Measurements from ENCODE around the gene ITPR3. TPM values are rescaled to one million over a fixed set of nuclear protein-coding genes. Genes with fewer than 3 reads are reported as not detected.

ITPR3 gene
- total and polyA plus RNA-seq, 2 of the 13 experiments (the other 11 are each of a cell fraction or from before 2014, with no cell fraction given), result 3.8 to 21.4 TPM

GRCh38 chr6:33585403-33586107, 35.6 kb upstream of the ITPR3 start (continued):
- TF ChIP-seq CSRNP1 (CRISPR knock-in tag; IDR thresholded peaks at IDR 0.05) (no peak), E2F1 (CRISPR knock-in tag; IDR thresholded peaks at IDR 0.05) (no peak), ZNF3 (CRISPR knock-in tag; IDR thresholded peaks at IDR 0.05) (peak; percentile 43; the same call in 1 of the 2 replicates), FOXC1 (CRISPR knock-in tag; IDR thresholded peaks at IDR 0.05; ENCODE audit: borderline replicate concordance) (peak; percentile 48; the same call in 1 of the 2 replicates), ARNT (IDR thresholded peaks at IDR 0.05) (no peak), SNAPC2 (CRISPR knock-in tag; IDR thresholded peaks at IDR 0.05) (no peak), TARDBP (CRISPR knock-in tag; IDR thresholded peaks at IDR 0.05) (no peak), SKIL (CRISPR knock-in tag; IDR thresholded peaks at IDR 0.05; ENCODE audit: borderline replicate concordance) (no peak), IKZF5 (CRISPR knock-in tag; IDR thresholded peaks at IDR 0.05) (0 out of 2 replicates have a peak, but pooled peaks have one; percentile 65), ZFP91 (CRISPR knock-in tag; IDR thresholded peaks at IDR 0.05; ENCODE audit: borderline replicate concordance) (peak; percentile 42; the same call in 1 of the 2 replicates), GATAD1 (CRISPR knock-in tag; IDR thresholded peaks at IDR 0.05) (peak; percentile 78), PATZ1 (CRISPR knock-in tag; IDR thresholded peaks at IDR 0.05) (peak; percentile 67), ATF3 (CRISPR knock-in tag; IDR thresholded peaks at IDR 0.05) (0 out of 2 replicates have a peak, but pooled peaks have one; percentile 16), ETV5 (CRISPR knock-in tag; IDR thresholded peaks at IDR 0.05; ENCODE audit: borderline replicate concordance) (peak; percentile 38; the same call in 1 of the 2 replicates), PPARG (CRISPR knock-in tag; conservative IDR thresholded peaks at IDR 0.05) (peak; percentile 57; the same call in 1 of the 2 replicates), ATF7-NPFF (CRISPR knock-in tag; IDR thresholded peaks at IDR 0.05; ENCODE audit: low read depth) (peak; percentile 64; the same call in 1 of the 2 replicates), ZNF589 (CRISPR knock-in tag; conservative IDR thresholded peaks at IDR 0.05) (no peak), CEBPB (IDR thresholded peaks at IDR 0.05; ENCODE audit: borderline replicate concordance, low read depth, low read length) (no peak)

All from HepG2 (cell line).